Measurements from ENCODE around the gene PSMG1. TPM values are rescaled to one million over a fixed set of nuclear protein-coding genes. Genes with fewer than 3 reads are reported as not detected.
A peak's percentile ranks its signal among the peaks of the same experiment; 100 is the strongest.
"Not testable (repeated sequence)": the region's sequence is repeated elsewhere in the genome, so short reads cannot be mapped to it uniquely, and the experiment has no call there.

Gene PSMG1
- total RNA-seq, 2 donors from 2014 or later: 60.0 to 68.9 TPM

DNA sequence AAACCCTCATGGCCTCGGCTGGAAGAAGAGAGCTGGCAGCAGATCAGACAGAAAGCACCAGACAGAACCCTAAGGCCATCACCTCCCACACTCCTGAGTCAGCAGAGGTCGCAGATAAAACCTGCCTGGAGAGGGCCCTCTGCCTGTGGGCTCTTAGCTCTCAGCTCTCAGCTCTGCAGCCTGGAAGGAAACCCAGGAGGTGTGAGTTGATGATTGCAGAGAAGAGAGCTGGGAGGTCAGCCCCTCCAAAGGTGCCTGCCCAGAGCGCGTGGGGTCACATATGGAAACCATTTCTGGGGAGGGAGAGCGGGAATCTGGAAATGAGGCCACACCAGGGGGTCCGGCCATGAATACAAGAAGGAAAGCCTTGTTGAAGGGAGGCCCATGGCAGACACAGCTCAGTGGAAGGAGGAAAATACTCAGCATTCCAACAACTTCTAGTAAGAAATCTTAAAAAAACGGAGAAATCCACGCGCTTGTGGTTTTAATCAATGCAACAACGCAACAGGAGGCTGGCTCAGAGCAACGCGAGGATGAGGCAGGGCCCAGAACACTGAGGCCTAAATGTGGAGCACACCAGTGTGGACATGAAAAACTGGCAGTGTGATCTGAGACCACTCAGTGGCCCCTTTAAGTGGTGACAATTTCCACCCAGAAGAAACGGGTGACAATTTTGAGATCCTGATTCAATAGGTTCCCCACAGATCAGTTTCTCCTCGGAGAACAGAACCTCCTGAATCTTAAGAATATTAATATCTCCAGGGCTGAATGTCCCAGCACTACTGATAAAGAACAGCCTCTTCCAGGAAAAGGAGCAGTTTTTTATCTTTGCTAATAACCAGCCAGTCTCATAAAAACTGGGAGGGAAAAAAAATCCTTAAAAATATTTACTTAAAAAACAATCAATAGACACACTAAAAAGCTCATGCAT lies 45.7 kb downstream of the PSMG1 start:
- Mint-ChIP-seq H3K27me3 (peaks cover 7 to 15% of the 10 kb centered on the region in 2 donors), H3K4me3 (no peak overlapping the region), H3K4me1 (ENCODE audit: low read depth in 2 of 2) (no peaks in the 10 kb centered on the region), H3K9me3 (no peaks in the 10 kb centered on the region), H3K36me3 (no peaks in the 10 kb centered on the region), H3K27ac (no peak overlapping the region)
- DNase-seq (ENCODE audit: low spot score) (no peak), ATAC-seq (no peak)

DNA sequence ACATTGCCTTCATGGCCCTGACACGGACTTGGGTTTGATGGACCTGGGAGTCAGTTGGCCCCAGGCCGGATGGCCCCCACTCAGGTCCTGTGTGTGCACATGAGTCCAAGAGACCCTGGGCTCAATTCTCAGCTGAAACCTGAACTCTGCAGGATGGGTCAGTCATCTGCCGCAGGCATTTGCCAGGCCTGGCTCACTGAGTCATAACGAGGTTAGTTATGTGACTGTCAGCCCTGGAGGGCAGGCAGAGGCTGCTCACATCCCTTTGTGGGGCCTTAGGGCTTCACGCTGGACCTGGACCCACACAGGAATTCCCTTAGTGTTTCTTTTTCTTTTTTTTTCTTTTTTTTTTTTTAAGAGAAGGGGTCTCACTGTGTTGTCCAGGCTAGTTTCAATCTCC lies 46.5 kb downstream of the PSMG1 start:
- Mint-ChIP-seq H3K4me3 (no peak overlapping the region), H3K9me3 (no peaks in the 10 kb centered on the region), H3K27me3 (peaks cover 5 to 13% of the 10 kb centered on the region in 2 donors), H3K4me1 (ENCODE audit: low read depth in 2 of 2) (no peaks in the 10 kb centered on the region), H3K27ac (no peak overlapping the region), H3K36me3 (no peaks in the 10 kb centered on the region)
- DNase-seq (ENCODE audit: low spot score): no peak
- no peak for ATAC-seq

DNA sequence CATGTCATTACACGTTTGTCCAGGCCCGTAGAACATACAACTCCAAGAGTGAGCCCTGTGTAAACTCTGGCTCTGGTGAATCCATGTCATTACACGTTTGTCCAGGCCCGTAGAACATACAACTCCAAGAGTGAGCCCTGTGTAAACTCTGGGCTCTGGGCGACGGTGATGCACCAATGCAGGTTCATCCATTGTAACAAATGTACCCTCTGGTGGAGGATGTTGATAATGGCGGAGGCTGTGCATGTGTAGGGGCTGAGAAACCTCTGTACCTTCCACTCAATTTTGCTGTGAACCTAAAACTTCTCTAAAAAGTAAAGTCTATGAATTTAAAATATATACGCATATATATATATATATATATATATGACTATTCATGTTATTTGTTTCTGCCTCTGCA lies 47.1 kb downstream of the PSMG1 start:
- H3K9me3 Mint-ChIP-seq; H3K4me1 Mint-ChIP-seq (ENCODE audit: low read depth in 2 of 2); H3K36me3 Mint-ChIP-seq; DNase-seq (ENCODE audit: low spot score); H3K27ac Mint-ChIP-seq; ATAC-seq; H3K4me3 Mint-ChIP-seq; H3K27me3 Mint-ChIP-seq: not testable (repeated sequence)

DNA sequence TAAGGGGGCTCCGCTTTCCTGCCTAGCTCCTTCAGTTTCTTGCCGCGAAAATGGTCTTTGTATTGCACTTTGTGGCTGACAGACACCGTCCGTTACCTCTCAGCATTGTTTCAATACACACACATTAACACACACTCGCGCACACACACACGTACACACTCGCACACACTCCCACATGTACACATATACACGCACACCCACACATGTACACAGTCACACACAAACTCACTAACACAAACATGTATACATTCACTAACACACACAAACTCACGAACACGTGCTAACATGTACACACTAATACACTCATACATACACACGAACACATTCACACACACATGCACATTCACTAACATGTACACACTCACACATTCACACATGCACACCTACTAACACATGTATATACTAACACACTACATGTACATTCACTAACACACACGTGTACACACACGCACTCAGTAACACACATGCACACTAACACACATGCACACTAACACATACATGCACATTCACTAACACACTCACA lies 48.9 kb downstream of the PSMG1 start:
- no peak overlapping the region for H3K4me3 Mint-ChIP-seq
- DNase-seq (ENCODE audit: low spot score) (no peak), ATAC-seq (no peak)
- H3K4me1 Mint-ChIP-seq (ENCODE audit: low read depth in 2 of 2): no peaks in the 10 kb centered on the region
- no peaks in the 10 kb centered on the region for H3K9me3 Mint-ChIP-seq
- H3K27me3 Mint-ChIP-seq: peaks cover 5 to 8% of the 10 kb centered on the region in 2 donors
- H3K36me3 Mint-ChIP-seq: no peaks in the 10 kb centered on the region
- no peak overlapping the region for H3K27ac Mint-ChIP-seq

DNA sequence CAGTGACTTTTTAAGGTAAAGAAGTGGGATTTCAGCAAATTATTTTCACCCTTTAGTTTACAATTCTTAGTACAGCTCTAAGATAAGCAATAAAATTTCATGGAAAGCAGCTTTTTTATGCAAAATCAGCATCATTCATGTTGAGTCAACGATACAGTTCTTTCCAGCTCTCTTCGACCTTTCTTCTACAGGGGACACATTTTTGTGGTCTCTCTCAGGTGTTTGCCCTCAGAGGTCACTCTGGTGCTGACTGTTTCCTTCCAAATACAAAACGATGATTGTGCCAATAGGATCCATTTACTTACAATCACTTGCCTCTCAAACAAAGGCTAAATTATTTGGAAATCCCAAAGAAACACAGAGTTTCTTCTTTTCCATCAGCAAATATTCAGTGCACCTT lies 51.0 kb downstream of the PSMG1 start:
- no peak overlapping the region for H3K4me3 Mint-ChIP-seq
- no peak overlapping the region for H3K27ac Mint-ChIP-seq
- ATAC-seq: no peak
- H3K9me3 Mint-ChIP-seq: no peaks in the 10 kb centered on the region
- peaks cover 9 to 17% of the 10 kb centered on the region in 2 donors for H3K27me3 Mint-ChIP-seq
- H3K36me3 Mint-ChIP-seq: no peaks in the 10 kb centered on the region
- no peak for DNase-seq (ENCODE audit: low spot score)
- H3K4me1 Mint-ChIP-seq (ENCODE audit: low read depth in 2 of 2): no peaks in the 10 kb centered on the region

DNA sequence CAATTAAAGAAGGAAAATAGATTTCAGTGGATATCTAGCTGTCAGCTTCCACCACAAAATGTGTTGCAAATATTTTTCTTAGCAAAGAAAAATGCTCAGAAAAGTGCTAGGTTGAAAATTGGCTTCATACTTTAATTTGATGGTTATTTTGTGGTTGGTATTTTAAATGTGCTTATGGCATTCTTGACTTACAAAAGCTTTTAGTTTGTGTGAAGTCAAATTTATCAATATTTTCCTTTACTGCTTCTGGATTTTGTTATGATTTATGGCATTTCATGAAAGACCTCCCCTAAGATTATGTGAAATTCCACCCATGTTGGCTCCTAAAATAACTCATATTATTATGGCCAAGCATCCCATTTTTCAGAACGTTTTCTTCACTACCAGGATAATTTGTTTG lies 51.5 kb downstream of the PSMG1 start:
- Mint-ChIP-seq H3K9me3 (no peaks in the 10 kb centered on the region), H3K36me3 (no peaks in the 10 kb centered on the region), H3K4me1 (ENCODE audit: low read depth in 2 of 2) (no peaks in the 10 kb centered on the region), H3K27ac (no peak overlapping the region), H3K4me3 (no peak overlapping the region), H3K27me3 (peaks cover 9 to 17% of the 10 kb centered on the region in 2 donors)
- ATAC-seq (no peak), DNase-seq (ENCODE audit: low spot score) (no peak)

DNA sequence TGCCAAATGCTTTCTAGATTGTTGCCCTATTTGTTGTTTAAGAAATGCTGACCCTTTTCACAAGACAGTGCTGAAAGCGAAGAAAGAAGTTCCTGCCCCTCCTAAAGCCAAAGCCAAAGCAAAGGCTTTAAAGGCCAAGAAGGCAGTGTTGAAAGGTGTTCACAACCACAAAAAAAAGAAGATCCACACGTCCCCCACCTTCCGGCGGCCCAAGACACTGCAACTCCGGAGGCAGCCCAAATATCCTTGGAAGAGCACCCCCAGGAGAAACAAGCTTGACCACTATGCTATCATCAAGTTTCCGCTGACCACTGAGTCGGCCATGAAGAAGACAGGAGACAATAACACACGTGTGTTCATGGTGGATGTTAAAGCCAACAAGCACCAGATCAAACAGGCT lies 55.7 kb downstream of the PSMG1 start:
- no peaks in the 10 kb centered on the region for H3K36me3 Mint-ChIP-seq
- DNase-seq (ENCODE audit: low spot score): no peak
- no peaks in the 10 kb centered on the region for H3K9me3 Mint-ChIP-seq
- peaks cover 9 to 17% of the 10 kb centered on the region in 2 donors for H3K27me3 Mint-ChIP-seq
- H3K27ac Mint-ChIP-seq: no peak overlapping the region
- no peaks in the 10 kb centered on the region for H3K4me1 Mint-ChIP-seq (ENCODE audit: low read depth in 2 of 2)
- ATAC-seq: no peak
- H3K4me3 Mint-ChIP-seq: no peak overlapping the region

DNA sequence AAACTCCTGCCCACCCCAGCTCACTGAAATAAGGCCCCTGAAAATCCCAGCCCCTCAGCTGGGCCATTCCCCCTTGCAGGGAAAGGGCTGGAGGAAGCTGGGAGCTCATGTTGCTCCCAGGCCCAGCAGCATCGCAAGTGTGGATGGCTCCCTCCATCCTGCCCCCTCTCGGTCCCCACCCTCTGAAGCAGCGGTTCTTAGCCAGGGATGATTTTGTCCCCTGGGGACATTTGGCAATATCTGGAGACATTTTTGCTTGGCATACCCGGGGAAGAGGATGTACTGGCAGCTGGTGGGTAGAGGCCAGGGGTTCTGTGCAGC lies 56.8 kb downstream of the PSMG1 start:
- Mint-ChIP-seq H3K27ac (no peak overlapping the region), H3K27me3 (peaks cover 9 to 17% of the 10 kb centered on the region in 2 donors), H3K9me3 (no peaks in the 10 kb centered on the region), H3K4me1 (ENCODE audit: low read depth in 2 of 2) (peaks cover 9 to 10% of the 10 kb centered on the region in 2 donors), H3K4me3 (no peak overlapping the region), H3K36me3 (peaks cover 5% of the 10 kb centered on the region)
- no peak for ATAC-seq
- DNase-seq (ENCODE audit: low spot score): no peak

DNA sequence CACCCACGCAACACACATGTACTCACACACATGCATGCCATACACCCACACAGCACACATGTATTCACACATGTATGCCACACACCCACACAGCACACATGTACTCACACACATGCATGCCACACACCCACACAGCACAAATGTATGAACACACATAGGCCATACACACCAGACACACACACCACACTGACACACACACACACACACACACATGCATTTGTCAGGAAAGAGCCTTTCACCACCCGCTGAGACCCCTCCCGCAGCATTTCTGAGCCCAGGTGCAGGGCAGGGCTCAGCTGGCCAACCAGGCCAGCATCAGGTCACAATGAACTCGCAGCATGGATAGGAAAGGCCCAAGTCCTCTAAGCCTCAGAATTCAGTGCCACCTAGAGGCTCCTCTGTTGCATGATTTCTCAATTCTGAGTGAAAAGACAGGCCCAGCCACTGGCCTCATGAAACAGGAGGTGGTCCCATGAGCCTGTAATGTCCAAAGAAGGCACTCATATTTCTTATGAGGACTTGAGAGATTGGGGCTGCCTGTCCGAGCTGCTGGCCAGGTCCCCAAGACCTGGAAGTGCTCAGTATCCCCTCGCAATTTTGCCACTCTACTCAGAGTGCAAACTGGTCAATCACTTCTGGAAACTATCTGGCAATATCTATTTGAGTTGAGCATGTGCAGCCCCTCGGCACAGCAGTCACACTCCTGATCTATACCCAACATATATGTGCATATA lies 57.3 kb downstream of the PSMG1 start:
- no peak for DNase-seq (ENCODE audit: low spot score)
- no peaks in the 10 kb centered on the region for H3K9me3 Mint-ChIP-seq

More for the DNA sequence above, 57.3 kb downstream of the PSMG1 start:
- H3K4me1 Mint-ChIP-seq (ENCODE audit: low read depth in 2 of 2): peaks cover 10% of the 10 kb centered on the region in 2 donors
- peaks cover 5% of the 10 kb centered on the region for H3K36me3 Mint-ChIP-seq
- H3K27ac Mint-ChIP-seq: no peak overlapping the region
- H3K27me3 Mint-ChIP-seq: peaks cover 9 to 17% of the 10 kb centered on the region in 2 donors
- H3K4me3 Mint-ChIP-seq: no peak overlapping the region
- ATAC-seq: peak in 1 of 2 donors; percentile 43

Other genes with a start within 250 kb of the PSMG1 start
- 10 to 100 TPM; 31.8 to 46.8 TPM for gene BRWD1, start 130.2 kb upstream of the PSMG1 start, total RNA-seq
- gene HMGN1, start 165.6 kb upstream of the PSMG1 start, total RNA-seq: 100 to 1,000 TPM; 229 to 323 TPM